Loucy (cell line): ENCODE data around the gene PPP1R18.

ENCODE experiments used
- H2AFZ ChIP-seq: fragments of 200-600 bp; sonication (generic); 2 replicates; pipeline ENCODE4 v1.6.0; 2016; ENCODE audit warnings: antibody characterized with exemption, mild to moderate bottlenecking, low read length, moderate library complexity
- H3F3A ChIP-seq: fragments of 200-600 bp; 2 replicates; pipeline ENCODE4 v1.6.0; 2016; ENCODE audit warnings: antibody characterized with exemption, low read depth, mild to moderate bottlenecking
- H3K27me3 ChIP-seq: fragments of 200-600 bp; sonication (generic); 2 replicates; pipeline ENCODE4 v1.6.1; 2014; ENCODE audit warnings: low read length, mild to moderate bottlenecking; ENCODE audit not compliant: insufficient read depth, poor library complexity, severe bottlenecking
- H3K36me3 ChIP-seq: fragments of 200-600 bp; sonication (generic); 2 replicates; pipeline ENCODE4 v1.6.1; 2016; ENCODE audit warnings: low read length; ENCODE audit not compliant: insufficient read depth
- H3K4me1 ChIP-seq: fragments of 200-600 bp; sonication (generic); 2 replicates; pipeline ENCODE4 v1.5.1; 2014; ENCODE audit warnings: low read length, mild to moderate bottlenecking; ENCODE audit not compliant: insufficient read depth, poor library complexity, severe bottlenecking
- H3K4me2 ChIP-seq: fragments of 200-600 bp; sonication (generic); 2 replicates; pipeline ENCODE4 v1.6.0; 2014; ENCODE audit warnings: antibody characterized with exemption, low read length, low read depth, mild to moderate bottlenecking; ENCODE audit not compliant: poor library complexity, severe bottlenecking
- H3K4me3 ChIP-seq: fragments of 200-600 bp; sonication (generic); 2 replicates; pipeline ENCODE4 v1.5.1; 2014; ENCODE audit warnings: low read length, mild to moderate bottlenecking, mixed read lengths; ENCODE audit not compliant: poor library complexity, severe bottlenecking
- H3K79me2 ChIP-seq: fragments of 200-600 bp; sonication (generic); 2 replicates; pipeline ENCODE4 v1.6.1; 2014; ENCODE audit warnings: low read length; ENCODE audit not compliant: insufficient read depth
- H3K9ac ChIP-seq: fragments of 200-600 bp; sonication (generic); 2 replicates; pipeline ENCODE4 v1.6.0; 2014; ENCODE audit warnings: mild to moderate bottlenecking, low read depth, low read length, moderate library complexity; ENCODE audit not compliant: poor library complexity, severe bottlenecking
- H3K9me2 ChIP-seq: fragments of 200-600 bp; sonication (generic); replicated peaks from 2 replicates; pipeline ENCODE4 v1.6.1; 2016; ENCODE audit warnings: low read depth, low read length, mixed read lengths
- H3K9me3 ChIP-seq: fragments of 200-600 bp; sonication (generic); 2 replicates; pipeline ENCODE4 v1.6.1; 2014; ENCODE audit warnings: mild to moderate bottlenecking, antibody characterized with exemption, low read length, low read depth; ENCODE audit not compliant: insufficient read depth
- H4K20me1 ChIP-seq: fragments of 200-600 bp; sonication (generic); 2 replicates; pipeline ENCODE4 v1.6.0; 2014; ENCODE audit warnings: antibody characterized with exemption, low read length, mild to moderate bottlenecking; ENCODE audit not compliant: insufficient read depth, poor library complexity, severe bottlenecking
- CTCF ChIP-seq: fragments of 200-600 bp; sonication (generic); conservative IDR thresholded peaks from 2 replicates; pipeline ENCODE4 v1.5.1; 2014; ENCODE audit warnings: mild to moderate bottlenecking, antibody characterized with exemption, low read length
- EZH2phosphoT487 ChIP-seq: fragments of 200-600 bp; IDR thresholded peaks from 2 replicates; pipeline ENCODE4 v1.6.1; 2018; ENCODE audit warnings: antibody characterized with exemption, mild to moderate bottlenecking, moderate library complexity, borderline replicate concordance

Gene PPP1R18

GRCh38 chr6:30647242-30648116, 39.0 kb downstream of the PPP1R18 start:
- Histone ChIP-seq H3K9me2 (no peaks in the 10 kb centered on the region), H3K9me3 (no peaks in the 10 kb centered on the region), H3F3A (no peaks in the 10 kb centered on the region), H3K27me3 (no peaks in the 10 kb centered on the region), H3K4me2 (peak overlapping the region; percentile 100), H3K4me1 (peaks cover 12% of the 10 kb centered on the region), H3K79me2 (peaks cover 41% of the 10 kb centered on the region), H3K4me3 (peak overlapping the region; percentile 88), H3K9ac (peak overlapping the region; percentile 83), H2AFZ (peak overlapping the region; percentile 92), H3K36me3 (peaks cover 21% of the 10 kb centered on the region; the same call in 1 of the 2 replicates), H4K20me1 (peaks cover 12% of the 10 kb centered on the region)
- TF ChIP-seq EZH2phosphoT487 (no peak), CTCF (no peak)

- no peaks in the 10 kb centered on the region for H3K9me3 ChIP-seq
- peak within 1 kb of the TSS; percentile 92 for H2AFZ ChIP-seq
- H3F3A ChIP-seq: no peaks in the 10 kb centered on the region
- peak within 1 kb of the TSS; percentile 88 for H3K4me3 ChIP-seq
- peaks cover 12% of the 10 kb centered on the region for H4K20me1 ChIP-seq
- peak within 1 kb of the TSS; percentile 83 for H3K9ac ChIP-seq
- H3K4me2 ChIP-seq: peak within 1 kb of the TSS; percentile 100
- H3K27me3 ChIP-seq: no peaks in the 10 kb centered on the region
- H3K79me2 ChIP-seq: peaks cover 41% of the 10 kb centered on the region
- peaks cover 14% of the 10 kb centered on the region for H3K4me1 ChIP-seq
- TF ChIP-seq CTCF: no peak
- H3K36me3 ChIP-seq: peaks cover 13% of the 10 kb centered on the region; the same call in 1 of the 2 replicates
- no peaks in the 10 kb centered on the region for H3K9me2 ChIP-seq
Measured at GRCh38 chr6:30646450-30647241, 39.8 kb downstream of the PPP1R18 start, which contains the start of gene C6orf136. Gene C6orf136 (plus strand): TSS chr6:30647133. CDS start chr6:30647232, 99 bp downstream.

- Histone ChIP-seq H2AFZ (no peak overlapping the region), H4K20me1 (peaks cover 12% of the 10 kb centered on the region), H3K4me1 (peaks cover 20% of the 10 kb centered on the region), H3K36me3 (peaks cover 8% of the 10 kb centered on the region; the same call in 1 of the 2 replicates), H3K9me2 (no peaks in the 10 kb centered on the region), H3K27me3 (no peaks in the 10 kb centered on the region), H3K9ac (peak overlapping the region; percentile 66), H3K9me3 (no peaks in the 10 kb centered on the region), H3K4me3 (peak overlapping the region; percentile 88), H3K79me2 (peaks cover 41% of the 10 kb centered on the region), H3F3A (no peaks in the 10 kb centered on the region; the same call in 1 of the 2 replicates), H3K4me2 (peak overlapping the region; percentile 90)
- no peak for TF ChIP-seq CTCF
- TF ChIP-seq EZH2phosphoT487: no peak
Measured at GRCh38 chr6:30645989-30646388, 40.5 kb downstream of the PPP1R18 start.
